ENCODE data around the gene CARD16. TPM values are rescaled to one million over a fixed set of nuclear protein-coding genes. Genes with fewer than 3 reads are reported as not detected.

CARD16 gene
- total RNA-seq, 1 donor from 2014 or later = 97.3 TPM

- Histone ChIP-seq H3K4me3 (no peak overlapping the region), H3K9me3 (no peaks in the 10 kb centered on the region), H3K27me3 (ENCODE audit: low read depth) (no peaks in the 10 kb centered on the region), H3K36me3 (no peaks in the 10 kb centered on the region), H3K4me1 (no peaks in the 10 kb centered on the region), H3K27ac (no peak overlapping the region)
- no peak for DNase-seq
- ATAC-seq = no peak
- TF ChIP-seq, protein P1, sequence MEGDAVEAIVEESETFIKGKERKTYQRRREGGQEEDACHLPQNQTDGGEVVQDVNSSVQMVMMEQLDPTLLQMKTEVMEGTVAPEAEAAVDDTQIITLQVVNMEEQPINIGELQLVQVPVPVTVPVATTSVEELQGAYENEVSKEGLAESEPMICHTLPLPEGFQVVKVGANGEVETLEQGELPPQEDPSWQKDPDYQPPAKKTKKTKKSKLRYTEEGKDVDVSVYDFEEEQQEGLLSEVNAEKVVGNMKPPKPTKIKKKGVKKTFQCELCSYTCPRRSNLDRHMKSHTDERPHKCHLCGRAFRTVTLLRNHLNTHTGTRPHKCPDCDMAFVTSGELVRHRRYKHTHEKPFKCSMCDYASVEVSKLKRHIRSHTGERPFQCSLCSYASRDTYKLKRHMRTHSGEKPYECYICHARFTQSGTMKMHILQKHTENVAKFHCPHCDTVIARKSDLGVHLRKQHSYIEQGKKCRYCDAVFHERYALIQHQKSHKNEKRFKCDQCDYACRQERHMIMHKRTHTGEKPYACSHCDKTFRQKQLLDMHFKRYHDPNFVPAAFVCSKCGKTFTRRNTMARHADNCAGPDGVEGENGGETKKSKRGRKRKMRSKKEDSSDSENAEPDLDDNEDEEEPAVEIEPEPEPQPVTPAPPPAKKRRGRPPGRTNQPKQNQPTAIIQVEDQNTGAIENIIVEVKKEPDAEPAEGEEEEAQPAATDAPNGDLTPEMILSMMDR (IDR thresholded peaks at IDR 0.05) = no peak
- intact Hi-C loops (cut with DNase I) = no loop called here
Measured at GRCh38 chr11:105003151-105003550, 42.0 kb downstream of the CARD16 start.

GRCh38 chr11:105000797-105001196 is 44.3 kb downstream of the CARD16 start:
- Histone ChIP-seq H3K27me3 (ENCODE audit: low read depth) (no peaks in the 10 kb centered on the region), H3K4me3 (no peak overlapping the region), H3K36me3 (no peaks in the 10 kb centered on the region), H3K9me3 (no peaks in the 10 kb centered on the region), H3K27ac (no peak overlapping the region), H3K4me1 (no peaks in the 10 kb centered on the region)
- peak; percentile 50 for DNase-seq
- ATAC-seq = peak; percentile 77 to 80
- intact Hi-C loops (cut with DNase I) = no loop called here
- TF ChIP-seq, protein P1 (IDR thresholded peaks at IDR 0.05) = peak; percentile 71

DNA sequence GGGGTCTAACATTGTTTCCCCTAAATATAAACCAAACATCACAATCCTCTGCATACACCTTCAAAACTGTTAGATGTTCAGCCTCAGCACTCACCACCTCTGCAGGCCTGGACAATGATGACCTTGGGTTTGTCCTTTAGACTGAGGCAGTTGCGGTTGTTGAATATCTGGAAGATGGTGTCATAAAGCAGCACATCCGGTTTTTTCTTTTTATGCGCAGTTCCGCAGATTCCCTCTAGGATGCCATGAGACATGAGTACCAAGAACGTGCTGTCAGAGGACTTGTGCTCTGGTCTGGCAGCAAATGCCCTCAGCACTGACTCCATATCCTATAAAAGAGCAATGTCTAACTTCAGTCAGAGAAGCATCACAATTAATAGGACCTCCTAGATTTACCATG is 45.0 kb downstream of the CARD16 start:
- Histone ChIP-seq H3K9me3 (no peaks in the 10 kb centered on the region), H3K4me1 (no peaks in the 10 kb centered on the region), H3K4me3 (no peak overlapping the region), H3K27me3 (ENCODE audit: low read depth) (no peaks in the 10 kb centered on the region), H3K27ac (no peak overlapping the region), H3K36me3 (no peaks in the 10 kb centered on the region)
- TF ChIP-seq, protein P1 (IDR thresholded peaks at IDR 0.05) = no peak
- DNase-seq (no peak), ATAC-seq (peak in 1 of 2 donors; percentile 24)
- intact Hi-C loops (cut with DNase I) = no loop called here

GRCh38 chr11:104999721-105000120 is 45.4 kb downstream of the CARD16 start:
- Histone ChIP-seq H3K27me3 (ENCODE audit: low read depth) (no peaks in the 10 kb centered on the region), H3K9me3 (no peaks in the 10 kb centered on the region), H3K27ac (no peak overlapping the region), H3K4me3 (no peak overlapping the region), H3K4me1 (no peaks in the 10 kb centered on the region), H3K36me3 (no peaks in the 10 kb centered on the region)
- TF ChIP-seq, protein P1 (IDR thresholded peaks at IDR 0.05) = no peak
- DNase-seq (no peak), ATAC-seq (no peak)
- intact Hi-C loops (cut with DNase I) = no loop called here

DNA sequence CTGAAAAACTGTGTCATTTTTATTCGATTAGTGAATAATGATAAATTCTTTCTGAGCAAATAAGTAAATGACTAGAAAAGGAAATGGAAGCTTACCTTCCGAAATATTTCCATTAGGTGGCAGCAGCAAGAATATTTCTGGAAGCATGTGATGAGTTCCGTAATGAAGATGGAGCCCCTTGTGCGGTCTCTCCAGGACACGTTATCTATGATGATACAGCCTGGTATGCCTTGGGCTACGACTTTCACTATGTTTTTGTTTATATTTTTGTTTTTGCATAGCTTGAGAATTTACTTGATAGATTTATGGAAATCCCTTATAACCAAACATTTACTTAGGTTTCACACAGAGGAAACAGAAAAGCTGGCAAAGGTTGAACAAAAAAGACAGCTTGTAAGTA is 47.8 kb downstream of the CARD16 start:
- H3K4me3 ChIP-seq = no peak overlapping the region
- DNase-seq (no peak), ATAC-seq (no peak)
- TF ChIP-seq, protein P1 (IDR thresholded peaks at IDR 0.05) = no peak
- H3K27ac ChIP-seq = no peak overlapping the region
- no peaks in the 10 kb centered on the region for H3K9me3 ChIP-seq
- no peaks in the 10 kb centered on the region for H3K27me3 ChIP-seq (ENCODE audit: low read depth)
- H3K36me3 ChIP-seq = no peaks in the 10 kb centered on the region
- no peaks in the 10 kb centered on the region for H3K4me1 ChIP-seq
- intact Hi-C loops (cut with DNase I) = no loop called here

- intact Hi-C loops (cut with DNase I) = no loop called here
- Histone ChIP-seq H3K36me3 (no peaks in the 10 kb centered on the region), H3K27ac (no peak overlapping the region), H3K9me3 (no peaks in the 10 kb centered on the region), H3K27me3 (ENCODE audit: low read depth) (no peaks in the 10 kb centered on the region), H3K4me1 (no peaks in the 10 kb centered on the region), H3K4me3 (no peak overlapping the region)
- TF ChIP-seq, protein P1 (IDR thresholded peaks at IDR 0.05) = no peak
- DNase-seq (no peak), ATAC-seq (no peak)
Measured at GRCh38 chr11:104995001-104995408, 50.1 kb downstream of the CARD16 start.

All from lower lobe of right lung (tissue), 2 donors.